Measurements from ENCODE around the gene SLC2A4RG.

The SLC2A4RG gene

GRCh38 chr20:63693733-63694583, 45.6 kb upstream of the SLC2A4RG start:
- no peak for DNase-seq (ENCODE audit: low read depth, low spot score)
- no peak overlapping the region for H3K9ac ChIP-seq (ENCODE audit: insufficient read length)
- H3K9me3 ChIP-seq (ENCODE audit: low read depth, low read length), result no peaks in the 10 kb centered on the region
- H3K4me3 ChIP-seq, result no peak overlapping the region
- TF ChIP-seq FOXP2 (optimal IDR thresholded peaks at IDR 0.05; ENCODE audit: control extremely low read depth, extremely low read length, insufficient read depth) (no peak), POLR2AphosphoS5 (IDR thresholded peaks at IDR 0.05; ENCODE audit: borderline replicate concordance, low read depth, low read length) (no peak), EZH2 (IDR thresholded peaks at IDR 0.05) (no peak)
- no peaks in the 10 kb centered on the region for H3K36me3 ChIP-seq (ENCODE audit: insufficient read depth, low read length)
- H3K27ac ChIP-seq, result no peak overlapping the region

GRCh38 chr20:63694584-63695423, 44.8 kb upstream of the SLC2A4RG start:
- H3K36me3 ChIP-seq (ENCODE audit: insufficient read depth, low read length), result no peaks in the 10 kb centered on the region
- no peak for DNase-seq (ENCODE audit: low read depth, low spot score)
- H3K9ac ChIP-seq (ENCODE audit: insufficient read length), result no peak overlapping the region
- H3K9me3 ChIP-seq (ENCODE audit: low read depth, low read length), result no peaks in the 10 kb centered on the region
- TF ChIP-seq POLR2AphosphoS5 (IDR thresholded peaks at IDR 0.05; ENCODE audit: borderline replicate concordance, low read depth, low read length) (no peak), EZH2 (IDR thresholded peaks at IDR 0.05) (no peak)
- H3K27ac ChIP-seq, result no peak overlapping the region
- H3K4me3 ChIP-seq, result no peak overlapping the region

- Histone ChIP-seq H3K27ac (no peak overlapping the region), H3K9ac (ENCODE audit: insufficient read length) (no peak overlapping the region), H3K4me3 (no peak overlapping the region)
Observed at GRCh38 chr20:63695424-63696305, 43.9 kb upstream of the SLC2A4RG start.

GRCh38 chr20:63696306-63696627, 43.3 kb upstream of the SLC2A4RG start:
- Histone ChIP-seq H3K9me3 (ENCODE audit: low read depth, low read length) (no peaks in the 10 kb centered on the region), H3K4me3 (no peak overlapping the region), H3K27ac (no peak overlapping the region), H3K9ac (ENCODE audit: insufficient read length) (no peak overlapping the region), H3K36me3 (ENCODE audit: insufficient read depth, low read length) (no peaks in the 10 kb centered on the region)
- no peak for TF ChIP-seq FOXP2 (optimal IDR thresholded peaks at IDR 0.05; ENCODE audit: control extremely low read depth, extremely low read length, insufficient read depth)
- no peak for TF ChIP-seq EZH2 (IDR thresholded peaks at IDR 0.05)
- no peak; the same call in 1 of the 2 replicates for TF ChIP-seq POLR2AphosphoS5 (IDR thresholded peaks at IDR 0.05; ENCODE audit: borderline replicate concordance, low read depth, low read length)
- no peak for DNase-seq (ENCODE audit: low read depth, low spot score)

More at GRCh38 chr20:63695424-63696305, 43.9 kb upstream of the SLC2A4RG start:
- DNase-seq (ENCODE audit: low read depth, low spot score), result no peak
- Histone ChIP-seq H3K36me3 (ENCODE audit: insufficient read depth, low read length) (no peaks in the 10 kb centered on the region), H3K9me3 (ENCODE audit: low read depth, low read length) (no peaks in the 10 kb centered on the region)
- TF ChIP-seq EZH2 (IDR thresholded peaks at IDR 0.05), result no peak

GRCh38 chr20:63696628-63697356, 42.8 kb upstream of the SLC2A4RG start, which contains the start of gene TNFRSF6B:
Gene TNFRSF6B (plus strand): TSS chr20:63696652. CDS start chr20:63696768, 116 bp downstream.
- H3K9me3 ChIP-seq (ENCODE audit: low read depth, low read length), result no peaks in the 10 kb centered on the region
- TF ChIP-seq POLR2AphosphoS5 (IDR thresholded peaks at IDR 0.05; ENCODE audit: borderline replicate concordance, low read depth, low read length) (no peak), FOXP2 (optimal IDR thresholded peaks at IDR 0.05; ENCODE audit: control extremely low read depth, extremely low read length, insufficient read depth) (no peak), EZH2 (IDR thresholded peaks at IDR 0.05) (no peak)
- H3K4me3 ChIP-seq, result no peak within 1 kb of the TSS
- H3K27ac ChIP-seq, result no peak within 1 kb of the TSS
- no peak for DNase-seq (ENCODE audit: low read depth, low spot score)
- no peaks in the 10 kb centered on the region for H3K36me3 ChIP-seq (ENCODE audit: insufficient read depth, low read length)
- no peak within 1 kb of the TSS for H3K9ac ChIP-seq (ENCODE audit: insufficient read length)

- Histone ChIP-seq H3K4me3 (no peak overlapping the region), H3K9me3 (ENCODE audit: low read depth, low read length) (no peaks in the 10 kb centered on the region), H3K36me3 (ENCODE audit: insufficient read depth, low read length) (no peaks in the 10 kb centered on the region), H3K9ac (ENCODE audit: insufficient read length) (no peak overlapping the region), H3K27ac (no peak overlapping the region)
- TF ChIP-seq POLR2AphosphoS5 (IDR thresholded peaks at IDR 0.05; ENCODE audit: borderline replicate concordance, low read depth, low read length), result no peak
- no peak for TF ChIP-seq EZH2 (IDR thresholded peaks at IDR 0.05)
- no peak for TF ChIP-seq FOXP2 (optimal IDR thresholded peaks at IDR 0.05; ENCODE audit: control extremely low read depth, extremely low read length, insufficient read depth)
- no peak for DNase-seq (ENCODE audit: low read depth, low spot score)
Observed at GRCh38 chr20:63697357-63697867, 42.2 kb upstream of the SLC2A4RG start.

- H3K9me3 ChIP-seq (ENCODE audit: low read depth, low read length), result no peaks in the 10 kb centered on the region
- no peaks in the 10 kb centered on the region for H3K36me3 ChIP-seq (ENCODE audit: insufficient read depth, low read length)
- no peak overlapping the region for H3K9ac ChIP-seq (ENCODE audit: insufficient read length)
- H3K4me3 ChIP-seq, result no peak overlapping the region
- DNase-seq (ENCODE audit: low read depth, low spot score), result no peak
- H3K27ac ChIP-seq, result no peak overlapping the region
- TF ChIP-seq POLR2AphosphoS5 (IDR thresholded peaks at IDR 0.05; ENCODE audit: borderline replicate concordance, low read depth, low read length) (no peak), FOXP2 (optimal IDR thresholded peaks at IDR 0.05; ENCODE audit: control extremely low read depth, extremely low read length, insufficient read depth) (no peak), EZH2 (IDR thresholded peaks at IDR 0.05) (no peak)
Observed at GRCh38 chr20:63697868-63698545, 41.6 kb upstream of the SLC2A4RG start.

Data from SK-N-MC (cell line).